HG03457 (cell line): Measurements from ENCODE around the gene TBX22.
"Not testable (repeated sequence)": the region's sequence is repeated elsewhere in the genome, so short reads cannot be mapped to it uniquely, and the experiment has no call there.

Experiments used
- ATAC-seq: cut with Tn5 transposase; IDR thresholded peaks from one replicate; pipeline ENCODE4 v1.9.1; 2021; ENCODE audit warnings: moderate number of reproducible peaks; ENCODE audit not compliant: unreplicated experiment

The TBX22 gene

GRCh38 chrX:80014141-80014940 is at the start of gene TBX22:
Gene TBX22, plus strand, starts transcription at chrX:80014753. Its CDS starts 7,517 bp downstream, at chrX:80022270.
- ATAC-seq: no peak

GRCh38 chrX:79975605-79976004 is 38.9 kb upstream of the TBX22 start:
- no peak for ATAC-seq

GRCh38 chrX:80004458-80004857 is 10.1 kb upstream of the TBX22 start:
- ATAC-seq: no peak

DNA sequence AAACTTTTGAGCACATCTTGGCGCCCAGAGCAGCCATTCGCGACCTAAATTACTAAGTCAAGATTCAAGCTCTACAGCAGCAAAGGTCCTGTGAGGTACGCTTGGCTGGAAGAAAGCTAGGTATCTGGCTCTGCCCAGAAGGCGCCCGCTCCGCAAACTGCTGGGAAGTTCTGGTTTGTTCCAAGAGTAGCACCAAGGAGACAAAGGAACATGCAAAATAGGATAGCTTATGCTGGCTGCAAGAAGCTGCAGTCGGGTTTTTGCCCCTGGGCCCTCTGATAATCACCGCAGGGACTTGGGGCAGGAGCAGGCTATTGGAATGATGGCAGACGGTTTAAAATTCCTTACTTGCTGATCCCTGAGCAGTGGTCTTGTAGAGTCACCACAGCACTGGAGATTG is 3.0 kb upstream of the TBX22 start:
- no peak for ATAC-seq

GRCh38 chrX:80016182-80016581 is 1.6 kb downstream of the TBX22 start:
- ATAC-seq: no peak

DNA sequence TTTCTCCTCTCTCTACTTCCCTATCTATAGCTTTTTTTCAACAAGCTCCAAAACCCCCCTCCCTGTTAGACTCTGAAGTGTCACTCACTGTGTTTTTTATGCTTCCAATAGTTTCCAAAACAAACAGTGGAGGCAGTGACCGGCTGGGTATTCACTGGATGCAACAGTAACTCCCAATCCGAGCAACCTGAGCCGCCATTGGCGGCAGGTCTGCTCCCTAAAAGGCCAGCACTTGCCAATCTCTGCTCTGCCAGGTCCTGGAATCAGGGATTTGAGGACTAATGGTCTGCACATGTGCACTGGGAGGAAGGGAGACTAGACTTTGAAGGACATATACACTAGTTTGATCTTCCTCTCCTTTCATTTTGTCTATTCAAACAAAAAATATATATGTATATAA is 7.1 kb downstream of the TBX22 start:
- ATAC-seq: no peak

GRCh38 chrX:80022363-80023031 is 7.9 kb downstream of the TBX22 start:
- ATAC-seq: no peak

DNA sequence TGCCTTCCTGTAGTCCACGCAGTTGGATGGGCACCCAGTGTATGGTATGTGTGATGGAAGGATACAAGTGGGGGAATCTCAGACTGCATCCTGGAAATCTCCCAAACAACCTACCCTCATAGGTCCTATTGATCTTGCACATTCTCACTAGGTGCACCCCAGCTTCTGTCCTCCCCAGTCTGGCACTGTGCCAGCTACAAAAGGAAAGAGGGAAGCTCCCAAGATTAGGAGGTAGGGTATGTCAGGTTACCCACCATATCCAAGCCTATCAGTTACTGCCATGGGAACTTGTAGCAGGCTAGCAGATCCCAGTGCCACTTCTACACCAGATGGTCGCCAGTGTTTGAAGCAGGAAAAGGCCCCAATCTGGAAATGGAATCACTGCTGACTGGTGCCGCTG is 11.6 kb downstream of the TBX22 start:
- ATAC-seq: no peak

DNA sequence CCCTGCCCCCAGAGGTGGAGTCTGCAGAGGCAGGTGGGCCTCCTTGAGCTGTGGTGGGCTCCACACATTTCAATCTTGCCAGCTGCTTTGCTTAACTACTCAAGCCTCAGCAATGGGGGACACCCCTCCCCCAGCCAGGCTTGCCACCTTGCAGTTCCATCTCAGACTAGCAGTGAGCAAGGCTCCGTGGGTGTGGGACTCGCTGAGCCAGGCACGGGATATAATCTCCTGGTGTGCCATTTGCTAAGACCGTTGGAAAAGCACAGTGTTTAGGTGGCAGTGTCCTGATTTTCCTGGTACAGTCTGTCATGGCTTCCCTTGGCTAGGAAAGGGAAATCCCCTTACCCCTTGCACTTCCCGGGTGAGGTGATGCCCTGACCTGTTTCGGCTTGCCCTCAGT is 51.6 kb downstream of the TBX22 start:
- not testable (repeated sequence) for ATAC-seq

DNA sequence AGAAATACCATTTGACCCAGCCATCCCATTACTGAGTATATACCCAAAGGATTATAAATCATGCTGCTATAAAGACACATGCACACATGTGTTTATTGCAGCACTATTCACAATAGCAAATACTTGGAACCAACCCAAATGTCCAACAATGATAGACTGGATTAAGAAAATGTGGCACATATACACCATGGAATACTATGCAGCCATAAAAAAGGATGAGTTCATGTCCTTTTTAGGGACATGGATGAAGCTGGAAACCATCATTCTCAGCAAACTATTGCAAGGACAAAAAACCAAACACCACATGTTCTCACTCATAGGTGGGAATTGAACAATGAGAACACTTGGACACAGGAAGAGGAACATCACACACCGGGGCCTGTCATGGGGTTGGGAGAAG is 61.1 kb downstream of the TBX22 start:
- not testable (repeated sequence) for ATAC-seq
